Measurements from ENCODE around the gene CEBPE.

Gene CEBPE

DNA sequence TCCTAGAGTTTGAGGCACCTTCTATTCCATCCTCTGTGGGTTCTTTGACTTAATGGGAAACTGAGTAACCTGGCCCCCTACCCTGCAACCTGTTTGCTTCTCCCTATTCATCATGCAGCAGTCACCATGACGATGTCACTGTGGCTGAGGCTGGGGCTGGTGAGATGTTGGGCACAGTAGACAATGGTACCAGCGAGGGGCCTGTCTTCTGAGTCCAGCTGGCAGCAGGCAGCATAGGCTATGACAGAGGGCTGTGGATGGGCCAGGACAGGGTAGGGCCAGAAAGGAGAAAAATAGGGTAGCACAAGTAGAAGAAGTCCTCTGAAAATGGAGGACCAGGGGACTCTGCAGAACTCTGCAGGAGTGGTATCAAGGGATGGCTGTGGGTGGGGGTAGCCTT lies 16.3 kb downstream of the CEBPE start:
- DNase-seq (ENCODE audit: low spot score) = no peak

DNA sequence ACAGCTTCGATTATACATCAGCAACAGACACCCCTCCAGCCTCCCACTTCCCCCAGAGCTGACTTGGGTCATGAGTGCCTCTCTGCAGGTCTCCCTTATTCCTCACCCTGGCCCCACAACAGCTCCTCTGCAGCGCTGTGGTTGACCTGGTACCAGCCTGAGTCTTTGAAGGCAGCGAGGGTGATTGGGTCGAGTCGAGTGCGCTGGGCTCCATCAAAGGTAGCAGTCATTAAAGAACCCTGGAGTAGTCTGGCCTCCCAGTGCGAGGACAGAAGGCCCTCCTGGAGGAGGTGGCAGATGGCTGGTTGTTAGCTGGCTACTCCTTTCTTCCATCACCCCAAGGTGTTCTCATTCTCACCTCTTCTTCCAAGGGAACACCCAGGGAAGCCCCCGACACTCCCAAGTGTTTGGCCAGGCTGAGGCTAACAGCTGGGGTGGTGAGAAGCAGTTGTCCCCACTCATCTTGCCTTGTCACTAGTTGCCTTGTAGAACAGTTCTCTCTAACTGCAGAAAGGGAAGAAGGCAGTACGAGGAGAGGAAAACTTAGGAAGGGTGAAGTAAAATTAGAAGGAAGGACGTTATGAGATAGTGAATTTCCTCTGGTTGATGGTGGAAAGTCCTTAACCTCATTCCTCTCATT lies 16.9 kb downstream of the CEBPE start:
- no peak for DNase-seq (ENCODE audit: low spot score)

DNA sequence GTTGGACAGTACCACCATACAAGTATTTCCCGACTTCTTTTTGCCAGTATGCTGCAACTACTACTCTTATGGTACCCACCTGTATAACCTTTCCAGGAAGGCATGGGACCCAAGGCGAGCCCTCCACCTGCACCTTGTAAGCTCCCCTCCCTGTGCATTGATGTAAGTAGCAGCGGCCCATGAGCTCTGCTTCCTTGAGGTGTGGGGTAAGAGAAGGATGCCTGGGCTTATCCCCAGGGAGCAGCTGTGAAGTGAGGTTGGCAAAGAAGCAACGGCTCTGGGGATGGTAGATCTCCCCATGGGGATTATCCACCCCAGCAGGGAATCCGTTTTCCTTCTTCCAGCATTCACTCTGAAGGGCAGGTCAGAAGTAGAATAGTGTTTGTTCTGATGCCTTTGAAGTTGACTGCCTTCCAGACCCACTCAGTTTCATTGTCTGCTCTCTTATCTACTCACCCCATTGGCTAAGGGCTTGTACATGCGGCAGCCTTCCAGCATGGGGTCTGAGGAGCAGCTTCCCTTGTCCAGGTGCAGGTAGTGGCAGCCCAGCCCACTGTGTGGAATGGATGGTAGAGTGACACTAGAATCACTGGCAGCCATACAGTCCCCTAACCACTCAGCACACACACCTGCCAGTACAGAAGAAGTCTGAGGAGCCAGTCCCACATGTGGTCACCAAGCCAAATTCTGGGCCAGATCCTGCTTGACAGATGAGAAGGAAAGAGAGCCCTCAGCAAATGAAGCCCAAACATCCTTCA lies 17.7 kb downstream of the CEBPE start:
- no peak for DNase-seq (ENCODE audit: low spot score)

DNA sequence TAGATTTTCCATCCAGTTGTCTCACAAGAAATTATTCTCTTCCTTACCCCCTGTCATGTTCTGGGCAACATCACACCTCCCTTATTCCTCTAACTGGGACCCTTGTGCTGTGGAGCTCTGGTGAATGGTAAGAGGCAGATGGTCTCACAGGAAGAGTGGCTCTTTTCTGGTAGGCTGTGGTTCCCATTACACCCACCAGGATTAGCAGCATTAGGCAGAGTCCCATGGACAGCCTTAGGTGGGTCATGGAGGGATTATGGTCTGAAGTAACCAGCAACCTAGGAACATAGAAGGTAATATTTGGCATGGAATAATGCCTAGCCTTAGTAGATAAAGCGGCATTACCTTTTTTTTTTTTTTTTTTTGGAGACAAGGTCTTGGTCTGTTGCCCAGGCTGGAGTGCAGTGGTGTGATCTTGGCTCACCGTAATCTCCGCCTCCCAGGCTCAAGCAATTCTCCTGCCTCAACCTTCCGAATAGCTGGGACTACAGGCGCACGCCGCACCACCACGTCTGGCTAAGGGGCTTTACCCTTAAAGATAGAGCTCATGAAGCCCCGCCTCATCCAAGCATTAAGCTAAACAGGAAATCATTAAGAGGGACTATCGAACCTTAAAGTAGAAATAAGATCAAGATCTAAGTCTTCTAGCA lies 19.7 kb downstream of the CEBPE start:
- no peak for DNase-seq (ENCODE audit: low spot score)

DNA sequence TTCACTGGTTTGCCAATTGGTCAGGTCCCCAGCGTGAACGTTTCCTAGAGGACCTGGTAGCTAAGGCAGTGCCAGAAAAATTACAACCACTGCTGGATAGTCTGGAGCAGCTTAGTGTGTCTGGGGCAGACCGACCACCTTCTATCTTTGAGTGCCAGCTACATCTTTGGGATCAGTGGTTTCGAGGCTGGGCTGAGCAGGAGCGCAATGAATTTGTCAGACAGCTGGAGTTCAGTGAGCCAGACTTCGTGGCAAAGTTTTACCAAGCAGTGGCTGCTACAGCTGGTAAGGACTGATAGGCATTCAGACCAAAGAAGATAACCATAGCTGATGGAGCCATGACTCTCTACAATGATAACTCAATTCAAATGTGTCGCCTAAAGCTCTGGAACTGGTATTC lies 21.3 kb downstream of the CEBPE start:
- no peak for DNase-seq (ENCODE audit: low spot score)

DNA sequence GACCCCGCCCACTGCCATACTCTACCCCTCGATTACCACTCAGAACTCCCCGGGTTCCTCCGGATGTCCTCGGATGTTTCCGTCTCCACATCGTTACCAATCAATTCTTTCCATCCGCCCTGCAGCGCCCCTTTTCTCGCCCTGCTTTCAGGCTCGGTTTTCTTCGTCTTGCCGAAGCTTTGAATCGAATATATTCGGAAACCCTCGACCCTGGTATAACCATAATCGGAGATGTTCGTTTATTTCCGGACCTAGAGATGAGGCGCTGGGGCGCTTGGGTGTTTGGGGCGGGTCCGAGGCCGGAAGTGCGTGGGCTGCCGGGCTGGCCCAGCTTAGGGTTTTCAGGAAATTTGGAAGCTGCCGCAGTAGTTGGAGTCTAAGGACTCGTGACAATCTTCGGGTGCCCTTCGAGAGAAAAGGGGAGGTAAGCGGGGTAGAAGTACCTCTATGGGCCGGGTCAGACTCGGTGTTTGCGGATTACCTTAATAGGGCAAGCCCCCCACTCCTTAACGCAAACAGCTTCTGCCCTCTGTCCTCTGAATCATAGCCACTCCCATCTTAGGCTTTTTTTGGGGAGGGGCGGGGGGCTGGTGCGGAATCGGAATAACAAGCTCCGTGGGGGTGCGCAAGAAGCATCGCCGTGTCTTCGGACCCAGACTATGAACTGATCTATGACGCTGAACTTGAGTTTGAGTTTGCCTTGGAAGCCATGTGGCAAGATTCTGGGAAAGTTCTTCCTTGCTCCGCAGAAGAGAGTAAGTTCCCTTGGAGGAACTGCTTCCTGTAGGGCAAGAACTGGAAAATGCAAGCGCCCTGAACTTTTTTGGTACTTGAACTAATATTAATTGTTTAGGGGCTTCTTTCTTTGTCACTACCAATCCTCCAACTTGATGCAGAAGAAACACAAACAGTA lies 23.6 kb downstream of the CEBPE start, which contains the start of gene C14orf119:
Gene C14orf119, plus strand, starts transcription at position 310 of the 913 bp plus-strand sequence. CDS start 2,154 bp downstream, outside the sequence.
- peak; percentile 100 for DNase-seq (ENCODE audit: low spot score)

DNA sequence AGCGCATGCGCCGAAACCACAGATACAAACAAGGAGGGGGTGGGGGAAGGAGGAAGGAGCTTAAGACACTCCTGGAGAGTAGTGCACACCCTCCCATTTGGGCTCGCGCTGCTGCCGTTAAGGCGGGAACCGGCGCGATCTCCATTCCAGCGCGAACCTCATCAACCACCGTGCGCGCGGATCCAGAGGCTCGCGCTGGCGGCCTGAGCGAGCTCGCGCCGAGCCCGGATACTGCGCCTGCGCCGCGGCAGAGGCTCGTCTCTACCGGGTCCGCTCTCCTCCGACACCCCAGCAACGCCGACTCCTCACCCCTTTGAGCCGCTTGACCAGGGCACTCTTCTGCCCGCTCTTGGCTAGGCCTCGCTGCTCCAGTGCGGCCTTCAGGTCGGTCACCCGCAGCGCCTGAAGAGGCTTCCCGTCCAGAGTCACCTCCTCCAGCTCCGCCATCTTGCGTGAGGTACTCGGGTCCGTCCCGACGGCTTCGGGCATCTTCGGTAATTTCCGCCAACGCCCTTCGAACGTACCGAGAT lies 24.3 kb downstream of the CEBPE start, which contains the start of gene ACIN1:
Gene ACIN1, minus strand, starts transcription at position 471 of the 530 bp plus-strand sequence. Its CDS starts 24 bp downstream, at position 447.
- no peak for DNase-seq (ENCODE audit: low spot score)

DNA sequence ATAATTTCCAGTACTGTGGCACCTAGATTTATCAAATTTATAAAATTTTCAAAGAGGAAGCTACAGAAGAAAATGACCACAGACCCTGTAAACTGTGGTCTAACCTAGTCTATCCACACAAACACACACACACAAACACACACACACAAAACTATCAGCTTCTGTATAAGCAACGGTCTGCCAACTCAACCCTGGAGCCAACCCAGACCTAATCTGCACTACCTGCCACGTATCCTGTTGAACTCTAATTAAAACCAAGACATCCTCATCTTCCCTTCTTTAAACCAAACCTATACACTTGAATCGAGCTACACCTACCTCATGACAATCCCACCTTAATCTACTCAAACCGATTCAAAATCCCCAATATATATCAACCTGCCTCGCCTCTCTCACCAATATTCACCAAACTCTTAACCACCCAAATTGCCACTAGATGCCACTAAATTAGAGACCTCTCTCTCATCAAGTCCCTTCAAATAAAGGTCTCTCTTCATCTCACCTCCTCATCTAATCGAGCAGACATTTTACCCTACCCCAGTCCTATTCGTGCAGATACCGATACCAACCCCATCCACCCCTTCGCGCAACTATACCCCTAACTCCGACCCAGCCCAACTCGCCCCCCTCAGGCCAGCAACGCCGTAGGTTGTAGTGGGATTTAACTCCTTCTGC lies 24.9 kb downstream of the CEBPE start:
- DNase-seq (ENCODE audit: low spot score) = peak; percentile 94

DNA sequence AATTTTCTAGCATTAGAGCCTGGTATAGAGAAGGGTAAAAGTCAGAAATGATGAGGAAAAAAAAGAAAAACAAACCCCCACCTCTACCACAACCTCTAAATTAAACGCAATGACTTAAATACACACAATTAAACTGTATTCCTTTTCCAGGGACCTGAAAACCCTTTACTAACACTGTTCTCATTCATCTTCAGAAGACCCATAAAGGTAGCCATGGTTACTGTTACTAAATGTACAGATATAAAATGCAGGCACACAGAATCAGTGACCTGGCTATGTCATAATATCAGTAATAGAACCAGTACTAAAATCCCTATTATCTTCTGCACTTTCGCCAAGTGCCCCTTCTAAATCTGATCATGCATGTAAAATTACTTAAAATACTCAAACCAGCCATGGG lies 25.5 kb downstream of the CEBPE start:
- no peak for DNase-seq (ENCODE audit: low spot score)

DNA sequence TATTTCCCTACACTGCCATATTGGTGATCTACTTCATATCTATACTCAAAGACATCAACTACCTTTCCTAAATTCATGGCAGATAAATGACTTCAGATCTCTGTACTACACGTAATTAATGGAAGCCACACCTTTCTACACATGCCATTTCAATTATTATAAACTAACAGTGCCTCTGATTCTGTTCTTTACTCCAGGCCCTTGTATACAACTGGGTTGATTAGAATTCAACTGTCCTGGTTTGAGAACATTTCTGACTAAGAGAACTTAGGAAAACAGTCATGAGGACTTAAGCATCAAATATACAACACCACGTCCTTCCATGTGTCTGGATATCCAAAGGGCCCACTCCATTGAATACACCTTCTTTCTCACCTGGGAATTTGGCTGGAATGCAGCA lies 26.0 kb downstream of the CEBPE start:
- DNase-seq (ENCODE audit: low spot score) = no peak

DNA sequence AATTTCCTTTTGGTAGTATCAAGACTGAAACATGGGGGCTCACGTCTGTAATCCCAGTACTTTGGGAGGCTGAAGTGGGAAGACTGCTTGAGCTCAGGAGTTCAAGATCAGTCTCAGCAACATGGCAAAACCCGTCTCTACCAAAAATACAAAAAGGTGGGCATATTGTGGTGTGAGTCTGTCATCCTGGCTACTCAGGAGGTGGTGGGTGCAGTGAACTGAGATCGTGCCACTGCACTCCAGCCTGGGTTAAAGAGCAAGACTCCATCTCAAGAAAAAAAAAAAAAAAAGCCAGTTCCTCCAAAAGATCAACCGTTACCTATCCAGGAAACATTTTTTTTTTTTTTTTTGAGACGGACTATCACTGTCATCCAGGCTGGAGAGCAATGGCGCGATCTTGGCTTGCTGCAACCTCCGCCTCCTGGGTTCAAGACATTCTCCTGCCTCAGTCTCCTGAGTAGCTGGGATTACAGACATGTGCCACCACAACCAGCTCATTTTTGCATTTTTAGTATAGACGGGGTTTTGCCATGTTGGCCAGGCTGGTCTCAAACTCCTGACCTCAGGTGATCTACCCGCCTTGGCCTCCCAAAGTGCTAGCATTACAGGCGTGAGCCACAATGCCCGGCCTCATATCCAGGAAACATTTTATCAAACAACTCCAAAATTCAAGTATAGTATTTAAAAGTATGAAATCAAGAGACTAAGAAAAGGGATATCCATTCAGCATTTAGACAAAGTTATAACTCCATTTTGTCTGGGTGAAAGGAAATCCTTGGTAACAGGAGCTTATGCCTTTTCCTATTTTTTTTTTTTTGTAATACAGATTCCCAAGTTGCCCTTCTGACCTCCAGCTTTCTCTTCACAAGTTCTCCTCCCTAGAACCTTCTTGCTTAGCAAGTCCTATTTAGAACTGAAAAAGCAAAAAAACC lies 27.5 kb downstream of the CEBPE start:
- DNase-seq (ENCODE audit: low spot score) = no peak

DNA sequence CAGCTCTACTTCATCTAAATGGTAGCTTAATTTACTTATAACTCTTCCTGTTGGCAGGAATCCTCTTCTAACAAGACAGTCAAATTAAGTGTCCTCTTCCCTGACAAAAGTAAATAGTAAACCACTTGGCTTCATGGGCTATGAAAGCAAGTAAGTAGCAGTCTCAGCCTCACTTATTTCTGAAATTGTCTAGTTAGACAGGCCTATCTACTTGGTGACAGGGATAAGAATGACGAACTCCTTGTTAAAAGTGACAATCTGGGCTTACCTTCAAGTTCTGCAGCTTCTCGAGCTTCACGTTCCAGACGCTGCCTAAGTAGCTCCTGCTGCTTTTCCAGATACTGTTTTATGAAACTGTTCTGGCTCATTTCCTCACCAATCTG lies 28.8 kb downstream of the CEBPE start:
- DNase-seq (ENCODE audit: low spot score) = no peak

DNA sequence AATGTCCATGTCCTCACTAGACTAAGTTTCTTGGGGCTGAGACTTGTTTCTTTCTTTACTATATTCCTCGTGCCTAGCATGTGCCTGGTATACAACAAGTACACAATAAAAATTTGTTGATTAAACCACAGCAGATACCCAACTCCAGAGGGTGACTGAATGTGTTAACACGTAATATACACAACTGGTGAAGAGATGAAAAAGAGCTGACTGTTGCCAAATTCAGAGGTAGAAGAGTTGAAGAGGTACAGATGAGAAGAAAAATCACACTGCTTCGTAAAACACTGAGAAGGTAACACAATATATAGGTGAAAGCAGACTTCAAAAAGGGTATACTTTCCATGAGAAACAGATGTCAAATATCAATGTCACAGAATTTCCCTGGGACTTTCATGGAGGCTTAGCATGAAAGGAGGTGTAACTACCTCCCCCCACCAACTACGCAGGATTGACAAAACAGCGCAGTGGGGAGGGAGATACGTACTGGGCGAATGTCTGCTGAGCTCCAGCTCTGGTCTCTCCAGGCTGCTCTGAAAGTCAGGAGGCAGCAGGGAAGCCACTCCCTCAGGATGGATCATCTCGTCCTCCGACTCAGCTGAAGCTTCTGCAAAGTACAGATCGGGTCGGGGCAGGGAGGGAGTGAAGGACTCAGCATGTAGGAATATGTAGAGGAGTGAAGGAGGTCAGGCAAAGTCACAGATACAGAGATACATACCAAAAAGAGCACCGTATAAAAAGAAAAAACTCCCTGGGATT lies 29.4 kb downstream of the CEBPE start:
- no peak for DNase-seq (ENCODE audit: low spot score)

DNA sequence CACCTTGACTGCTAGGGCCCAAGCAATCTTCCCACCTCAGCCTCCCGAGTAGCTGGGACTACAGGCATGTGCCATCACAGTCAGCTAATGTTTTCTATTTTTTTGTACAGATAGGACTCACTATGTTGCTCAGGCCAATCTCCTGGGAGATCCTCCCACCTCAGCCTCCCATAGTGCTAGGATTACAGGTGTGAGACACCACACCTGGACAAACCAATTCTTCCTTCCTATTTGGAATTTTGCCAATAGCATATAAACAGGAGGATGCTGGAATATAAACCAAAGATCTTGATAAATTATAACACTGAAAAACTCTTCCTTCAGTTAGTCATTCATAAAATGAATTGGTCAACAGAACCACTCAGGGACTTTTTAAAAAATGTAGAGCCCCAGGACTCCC lies 32.5 kb downstream of the CEBPE start:
- no peak for DNase-seq (ENCODE audit: low spot score)

DNA sequence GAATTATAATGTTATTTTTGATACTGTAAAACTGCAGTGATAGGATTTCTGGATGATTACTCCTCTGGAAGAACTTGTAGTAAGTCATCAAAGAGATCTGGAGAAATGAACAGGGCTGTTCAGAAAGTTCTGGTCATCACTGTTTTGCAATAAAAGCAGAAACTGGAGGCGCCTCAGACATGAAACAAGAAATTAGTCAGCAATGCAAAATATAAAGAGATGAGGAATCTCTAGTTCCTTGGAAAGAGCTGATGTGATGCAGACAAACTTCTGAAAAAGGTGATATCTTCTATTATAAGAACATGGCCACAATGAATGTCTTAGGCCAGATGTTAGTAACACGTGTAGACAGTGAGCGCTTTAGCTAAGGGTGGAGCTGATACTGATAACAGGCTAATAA lies 33.6 kb downstream of the CEBPE start:
- DNase-seq (ENCODE audit: low spot score) = no peak

DNA sequence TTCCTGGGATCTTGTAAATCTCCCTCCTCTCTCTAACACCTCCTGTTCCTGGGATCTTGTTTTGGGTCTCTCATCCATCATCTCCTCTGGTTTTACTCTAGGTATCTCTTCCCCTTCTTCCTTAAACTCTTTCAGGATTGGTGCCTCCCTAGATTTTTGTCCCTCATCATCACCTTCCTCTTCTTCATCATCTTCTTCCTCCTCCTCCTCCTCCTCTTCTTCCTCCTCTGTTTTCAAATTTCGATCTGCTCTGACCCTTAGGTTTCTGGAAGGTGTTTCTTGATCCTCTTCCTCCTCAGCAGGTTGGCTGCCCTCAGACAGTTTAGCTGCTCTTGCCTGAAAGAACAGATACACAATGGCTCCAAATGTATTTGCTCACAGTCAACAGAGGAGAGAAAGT lies 38.6 kb downstream of the CEBPE start:
- no peak for DNase-seq (ENCODE audit: low spot score)

DNA sequence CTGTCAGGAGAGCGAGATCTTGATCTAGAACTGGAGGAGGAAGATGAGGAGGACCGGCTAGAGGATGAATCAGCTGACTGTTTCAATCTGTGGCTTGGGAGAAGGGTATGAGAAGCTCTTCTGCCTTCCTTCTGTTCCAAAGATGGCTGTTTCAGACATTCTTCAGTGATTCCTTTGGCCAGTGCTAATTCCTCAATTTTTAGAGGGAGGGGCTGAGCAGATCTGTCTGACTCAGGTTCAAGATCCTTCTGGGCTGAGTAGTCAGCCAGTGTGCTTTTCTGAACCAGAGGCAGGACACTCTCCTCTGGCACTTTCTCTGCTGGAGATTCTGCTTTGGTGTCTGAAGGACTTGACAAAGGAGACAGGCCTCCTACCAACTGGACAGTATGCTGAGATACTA lies 39.3 kb downstream of the CEBPE start:
- DNase-seq (ENCODE audit: low spot score) = no peak

DNA sequence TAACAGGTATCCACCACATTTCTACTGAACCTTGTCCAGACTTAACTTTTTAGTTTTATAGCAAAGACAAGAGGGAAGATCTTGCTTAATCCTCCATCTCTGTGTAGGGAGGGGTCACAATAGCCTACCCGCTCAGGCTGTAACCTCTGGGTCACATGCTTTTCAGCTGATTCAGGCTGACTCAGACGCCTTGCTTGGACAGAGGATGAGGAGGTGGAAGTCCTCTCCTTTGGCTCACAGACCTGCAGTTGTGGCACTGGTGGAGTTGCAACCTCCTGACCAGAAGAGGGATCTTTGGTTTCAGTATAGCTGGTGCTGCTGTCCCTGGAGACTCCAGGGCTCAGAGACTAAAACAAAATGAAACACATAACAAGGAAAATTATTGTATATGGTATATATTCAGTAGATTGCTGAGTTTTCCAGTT lies 40.4 kb downstream of the CEBPE start:
- DNase-seq (ENCODE audit: low spot score) = no peak

DNA sequence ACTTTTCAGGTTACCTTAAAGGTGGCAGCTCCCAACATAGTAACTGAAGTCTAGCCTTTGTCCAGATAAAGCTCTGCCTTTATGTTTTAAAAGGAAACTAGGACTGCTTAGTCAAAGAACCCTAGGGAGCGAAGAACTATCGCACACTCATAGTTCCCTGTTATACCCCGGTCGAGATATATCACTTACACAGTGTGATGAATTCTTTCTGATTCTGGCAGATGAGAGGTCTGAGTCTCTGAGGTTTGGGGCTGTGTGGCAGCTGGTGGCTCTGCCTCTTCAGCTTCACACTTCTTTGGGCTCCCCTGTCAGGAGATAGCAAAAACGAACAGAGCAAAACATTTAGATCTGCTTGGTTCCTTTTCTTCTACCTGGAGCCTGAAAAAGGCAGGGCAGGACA lies 41.1 kb downstream of the CEBPE start:
- DNase-seq (ENCODE audit: low spot score) = no peak
